Measurements from ENCODE around the gene ERF.

The ERF gene

GRCh38 chr19:42283188-42284065 is 28.5 kb upstream of the ERF start:
- H3K27me3 ChIP-seq (replicated peaks; ENCODE audit: control insufficient read depth, insufficient read depth, low read length) = no peaks in the 10 kb centered on the region
- peak; percentile 97 for DNase-seq (ENCODE audit: extremely low read depth, insufficient read length)
- TF ChIP-seq CTCF (IDR thresholded peaks at IDR 0.05; ENCODE audit: insufficient read depth, low read length, poor library complexity, severe bottlenecking) = no peak
- peak overlapping the region; percentile 65 for H3K4me3 ChIP-seq (replicated peaks; ENCODE audit: low read depth, low read length)
- H3K36me3 ChIP-seq (ENCODE audit: control insufficient read depth, insufficient read depth, low read length) = peaks cover 10% of the 10 kb centered on the region

- Histone ChIP-seq H3K27me3 (replicated peaks; ENCODE audit: control insufficient read depth, insufficient read depth, low read length) (no peaks in the 10 kb centered on the region), H3K36me3 (ENCODE audit: control insufficient read depth, insufficient read depth, low read length) (peaks cover 9% of the 10 kb centered on the region), H3K4me3 (replicated peaks; ENCODE audit: low read depth, low read length) (peak overlapping the region; percentile 65)
- no peak for DNase-seq (ENCODE audit: extremely low read depth, insufficient read length)
- TF ChIP-seq CTCF (IDR thresholded peaks at IDR 0.05; ENCODE audit: insufficient read depth, low read length, poor library complexity, severe bottlenecking) = no peak
These were observed 27.9 kb upstream of the ERF start for GRCh38 chr19:42282819-42283187.

- no peak for TF ChIP-seq CTCF (IDR thresholded peaks at IDR 0.05; ENCODE audit: insufficient read depth, low read length, poor library complexity, severe bottlenecking)
- DNase-seq (ENCODE audit: extremely low read depth, insufficient read length) = peak; percentile 17
- Histone ChIP-seq H3K4me3 (replicated peaks; ENCODE audit: low read depth, low read length) (peak overlapping the region; percentile 70; the same call in 1 of the 2 replicates), H3K27me3 (replicated peaks; ENCODE audit: control insufficient read depth, insufficient read depth, low read length) (no peaks in the 10 kb centered on the region), H3K36me3 (ENCODE audit: control insufficient read depth, insufficient read depth, low read length) (peaks cover 5% of the 10 kb centered on the region)
These were observed 27.2 kb upstream of the ERF start for GRCh38 chr19:42281827-42282762.

- peak; percentile 61 for DNase-seq (ENCODE audit: extremely low read depth, insufficient read length)
- Histone ChIP-seq H3K36me3 (ENCODE audit: control insufficient read depth, insufficient read depth, low read length) (peaks cover 4% of the 10 kb centered on the region), H3K4me3 (replicated peaks; ENCODE audit: low read depth, low read length) (peak overlapping the region; percentile 70), H3K27me3 (replicated peaks; ENCODE audit: control insufficient read depth, insufficient read depth, low read length) (no peaks in the 10 kb centered on the region)
- TF ChIP-seq CTCF (IDR thresholded peaks at IDR 0.05; ENCODE audit: insufficient read depth, low read length, poor library complexity, severe bottlenecking) = peak; percentile 7
These were observed 26.4 kb upstream of the ERF start for GRCh38 chr19:42281146-42281826.

- no peak for DNase-seq (ENCODE audit: extremely low read depth, insufficient read length)
These were observed 25.9 kb upstream of the ERF start for GRCh38 chr19:42280815-42281145.

More at GRCh38 chr19:42280815-42281145, 25.9 kb upstream of the ERF start:
- peak overlapping the region; percentile 70 for H3K4me3 ChIP-seq (replicated peaks; ENCODE audit: low read depth, low read length)
- no peaks in the 10 kb centered on the region for H3K27me3 ChIP-seq (replicated peaks; ENCODE audit: control insufficient read depth, insufficient read depth, low read length)
- H3K36me3 ChIP-seq (ENCODE audit: control insufficient read depth, insufficient read depth, low read length) = peaks cover 6% of the 10 kb centered on the region
- no peak for TF ChIP-seq CTCF (IDR thresholded peaks at IDR 0.05; ENCODE audit: insufficient read depth, low read length, poor library complexity, severe bottlenecking)

Data from GM06990 (cell line).